ENCODE results near the gene CAPN14.

DNA sequence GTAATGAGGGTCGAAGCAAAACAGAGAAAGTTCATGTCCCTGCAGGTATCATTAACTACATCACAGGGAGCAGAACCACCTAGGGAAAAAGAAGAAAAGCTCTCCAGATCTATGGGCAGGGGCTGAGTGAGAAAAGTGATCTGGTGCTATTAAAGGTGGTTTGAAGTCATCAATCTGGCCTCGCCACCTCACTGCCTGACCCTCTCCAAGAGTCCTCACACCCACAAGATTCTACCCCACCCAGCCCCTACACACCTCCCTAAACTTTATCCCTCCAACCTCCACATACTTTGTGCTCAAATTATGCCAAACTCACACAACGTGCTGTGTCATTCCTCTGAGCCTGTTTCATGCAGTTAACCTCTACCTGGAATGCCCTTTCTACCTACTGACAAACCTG, 81.3 kb downstream of the CAPN14 start:
- TF ChIP-seq POLR2A (IDR thresholded peaks at IDR 0.05): no peak
- TF ChIP-seq, protein P1, sequence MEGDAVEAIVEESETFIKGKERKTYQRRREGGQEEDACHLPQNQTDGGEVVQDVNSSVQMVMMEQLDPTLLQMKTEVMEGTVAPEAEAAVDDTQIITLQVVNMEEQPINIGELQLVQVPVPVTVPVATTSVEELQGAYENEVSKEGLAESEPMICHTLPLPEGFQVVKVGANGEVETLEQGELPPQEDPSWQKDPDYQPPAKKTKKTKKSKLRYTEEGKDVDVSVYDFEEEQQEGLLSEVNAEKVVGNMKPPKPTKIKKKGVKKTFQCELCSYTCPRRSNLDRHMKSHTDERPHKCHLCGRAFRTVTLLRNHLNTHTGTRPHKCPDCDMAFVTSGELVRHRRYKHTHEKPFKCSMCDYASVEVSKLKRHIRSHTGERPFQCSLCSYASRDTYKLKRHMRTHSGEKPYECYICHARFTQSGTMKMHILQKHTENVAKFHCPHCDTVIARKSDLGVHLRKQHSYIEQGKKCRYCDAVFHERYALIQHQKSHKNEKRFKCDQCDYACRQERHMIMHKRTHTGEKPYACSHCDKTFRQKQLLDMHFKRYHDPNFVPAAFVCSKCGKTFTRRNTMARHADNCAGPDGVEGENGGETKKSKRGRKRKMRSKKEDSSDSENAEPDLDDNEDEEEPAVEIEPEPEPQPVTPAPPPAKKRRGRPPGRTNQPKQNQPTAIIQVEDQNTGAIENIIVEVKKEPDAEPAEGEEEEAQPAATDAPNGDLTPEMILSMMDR (IDR thresholded peaks at IDR 0.05): no peak

All from sigmoid colon (tissue), 3 donors.